ENCODE measurements around the gene PARD3B.

The PARD3B gene

GRCh38 chr2:204853905-204854304 lies 308.6 kb downstream of the PARD3B start:
- no peak for DNase-seq

DNA sequence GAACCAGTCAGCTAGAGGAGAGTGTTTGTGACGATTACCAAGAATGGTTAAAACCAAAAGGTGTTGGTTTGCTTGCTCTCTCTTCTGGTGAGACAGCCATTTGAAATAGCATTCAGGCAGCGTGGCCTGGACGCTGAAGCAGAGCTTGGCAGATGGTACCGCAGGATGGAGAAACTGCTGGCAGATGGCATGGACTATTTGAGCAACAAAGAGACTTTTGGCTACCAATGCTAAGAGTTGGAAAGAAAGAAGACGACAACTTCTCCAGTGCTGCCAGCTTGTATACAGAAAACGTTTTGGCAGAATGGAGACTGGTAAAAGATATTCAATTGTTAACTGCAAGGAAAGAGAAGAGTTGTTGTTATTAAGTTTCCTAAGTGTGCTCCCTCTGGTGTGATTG lies 315.0 kb downstream of the PARD3B start:
- DNase-seq, result peak; percentile 41

DNA sequence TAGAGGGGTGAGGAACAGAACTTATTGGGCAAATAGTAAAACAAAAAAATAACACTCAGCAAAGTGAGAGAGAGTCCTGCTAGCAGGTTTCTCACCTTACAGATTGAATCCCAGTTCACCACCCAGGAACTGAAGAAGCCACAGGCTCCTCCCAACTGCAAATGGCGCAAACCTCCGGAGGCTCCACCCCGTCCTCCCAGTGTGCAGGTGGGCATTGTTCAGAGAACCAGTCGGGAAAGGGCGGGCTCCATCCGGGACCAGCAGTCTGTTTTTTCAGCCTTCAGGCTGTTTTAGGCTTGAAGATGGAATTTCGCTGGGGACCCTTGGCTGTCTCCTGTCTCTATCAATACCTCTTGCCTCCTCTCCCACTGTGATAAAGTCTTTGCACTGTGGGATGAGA lies 317.5 kb downstream of the PARD3B start:
- DNase-seq, result no peak

- DNase-seq, result no peak
Measured at GRCh38 chr2:204863336-204863735, 318.1 kb downstream of the PARD3B start.

DNA sequence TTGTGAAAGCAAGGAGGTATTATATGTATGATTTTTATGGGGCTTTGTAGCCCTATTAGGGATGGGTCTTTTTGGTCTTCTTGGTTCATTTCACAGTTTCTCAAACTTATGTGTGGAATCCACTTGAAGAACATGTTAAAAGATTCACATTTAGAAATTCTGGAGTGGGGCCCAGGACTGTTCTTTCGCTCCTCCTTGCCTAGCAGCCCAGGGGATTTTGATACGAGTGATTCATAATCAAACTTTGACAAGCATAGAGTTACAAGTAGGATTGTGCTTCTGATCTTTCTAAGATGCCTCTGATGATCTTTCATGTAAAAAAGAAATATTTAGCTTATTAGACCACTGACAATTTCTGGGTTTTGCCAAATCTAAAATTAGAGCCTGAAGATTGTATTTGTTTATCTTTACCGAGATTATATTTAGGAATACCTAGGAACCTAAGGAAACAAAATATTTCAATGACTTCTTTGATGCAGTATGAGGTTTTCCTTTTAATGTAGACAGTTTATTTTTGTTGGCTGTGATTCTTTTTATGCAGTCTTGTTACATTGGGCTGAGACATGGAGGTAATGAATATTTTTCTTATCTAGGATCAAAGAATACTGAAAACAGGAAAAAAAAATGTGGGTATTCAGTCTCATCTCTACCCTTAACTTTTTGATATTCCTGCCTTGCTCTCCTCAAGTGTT lies 324.0 kb downstream of the PARD3B start:
- no peak for DNase-seq

- DNase-seq, result no peak
Measured at GRCh38 chr2:204870053-204870452, 324.8 kb downstream of the PARD3B start.

GRCh38 chr2:204871231-204871953 lies 326.1 kb downstream of the PARD3B start:
- peak; percentile 40 for DNase-seq

GRCh38 chr2:204876311-204876710 lies 331.0 kb downstream of the PARD3B start:
- DNase-seq, result no peak

DNA sequence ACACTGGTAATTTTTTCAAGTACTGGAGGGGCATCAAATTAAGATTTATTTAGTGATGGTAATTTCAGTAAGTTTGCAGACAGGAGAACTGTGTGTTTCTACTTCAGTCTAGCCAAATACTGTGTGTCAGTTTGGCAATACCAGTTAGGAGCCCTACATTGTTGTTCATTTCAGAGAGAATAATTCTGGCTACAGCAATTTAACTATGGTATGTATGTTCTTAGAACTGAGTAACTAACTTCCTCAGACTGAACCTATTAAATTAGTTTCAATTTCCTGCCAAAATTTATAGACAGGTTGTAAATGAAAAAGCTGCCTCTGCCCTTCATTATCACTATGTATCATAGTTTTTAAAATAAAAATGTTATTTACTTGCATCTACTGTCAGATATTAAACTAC lies 332.4 kb downstream of the PARD3B start:
- DNase-seq, result no peak

GRCh38 chr2:204880928-204881327 lies 335.7 kb downstream of the PARD3B start:
- DNase-seq, result no peak

DNA sequence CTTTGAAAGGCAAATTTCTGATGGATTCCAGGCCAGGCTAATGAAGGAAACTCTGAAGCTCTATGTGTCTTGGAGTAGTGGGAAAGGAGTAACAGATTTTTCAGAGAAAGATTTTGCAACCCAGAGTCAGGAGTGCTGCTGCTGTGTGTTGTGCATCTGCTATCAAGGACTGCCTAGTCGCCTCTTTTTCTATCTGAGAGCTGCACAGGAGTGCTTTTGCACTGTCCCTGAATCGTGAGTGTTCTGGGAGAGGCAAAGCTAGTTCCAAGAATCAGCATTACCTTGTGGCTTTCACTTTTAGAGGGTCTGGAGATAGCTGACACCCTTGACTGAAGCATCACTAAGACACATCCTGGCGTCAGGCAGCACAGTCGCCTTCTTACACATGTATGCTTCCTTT lies 336.4 kb downstream of the PARD3B start:
- no peak for DNase-seq

GRCh38 chr2:204885747-204886146 lies 340.5 kb downstream of the PARD3B start:
- peak; percentile 6 for DNase-seq

DNA sequence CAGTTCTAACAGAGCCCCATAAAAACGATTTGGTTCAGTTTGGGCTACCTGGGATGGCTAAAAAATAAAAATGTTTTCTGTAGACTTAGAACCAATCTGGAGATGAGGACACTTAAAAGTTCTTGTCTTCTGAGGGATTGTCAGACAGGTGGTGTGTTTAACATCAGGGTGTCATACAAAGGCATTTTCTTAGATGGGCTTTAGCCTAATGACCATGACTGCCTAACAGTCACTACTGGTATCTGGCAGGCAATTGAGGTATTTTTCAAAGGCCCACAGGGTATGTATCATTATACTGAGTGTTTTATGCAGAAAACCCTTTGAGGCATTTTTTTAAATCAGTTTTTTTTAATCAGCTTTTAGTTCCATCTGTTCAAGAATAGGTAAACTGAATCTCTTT lies 341.4 kb downstream of the PARD3B start:
- DNase-seq, result no peak

DNA sequence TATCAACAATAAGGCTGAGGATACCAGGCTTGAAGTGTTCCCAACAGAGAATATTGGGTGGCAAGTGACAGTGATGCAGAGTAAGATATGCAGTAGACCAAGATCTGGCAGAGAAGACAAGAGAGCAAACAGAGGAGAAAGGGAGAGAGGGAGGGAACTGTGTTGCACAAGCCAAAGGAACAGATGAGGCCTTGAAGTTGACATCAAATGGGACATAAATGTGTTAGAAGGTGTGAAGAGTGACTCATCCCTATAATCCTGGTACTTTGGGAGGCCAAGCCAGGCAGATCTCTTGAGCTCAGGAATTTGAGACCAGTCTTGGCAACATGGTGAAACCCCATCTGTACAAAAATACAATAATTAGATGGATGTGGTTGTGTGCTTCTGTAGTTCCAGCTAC lies 342.9 kb downstream of the PARD3B start:
- DNase-seq, result no peak

- DNase-seq, result no peak
Measured at GRCh38 chr2:204890680-204891079, 345.4 kb downstream of the PARD3B start.

DNA sequence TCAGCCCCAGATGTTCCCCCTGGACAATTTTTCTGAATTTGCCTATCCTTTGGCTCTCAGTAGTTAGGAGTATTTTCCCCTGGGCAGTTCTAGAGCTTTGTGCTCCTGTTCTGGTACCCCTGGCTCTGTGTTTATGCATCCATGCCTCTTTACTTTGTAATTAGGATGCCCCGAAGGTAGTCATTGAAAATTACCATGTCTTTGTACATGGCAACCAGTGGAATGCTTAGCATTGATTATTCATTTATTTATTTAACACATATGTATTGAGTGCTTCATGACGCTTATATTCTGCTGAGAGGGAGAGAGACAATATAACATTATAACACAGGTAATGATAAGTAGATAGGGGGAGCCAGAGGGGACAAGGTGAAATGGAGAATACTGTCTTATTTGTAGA lies 346.5 kb downstream of the PARD3B start:
- DNase-seq, result no peak

GRCh38 chr2:204892506-204893255 lies 347.4 kb downstream of the PARD3B start:
- DNase-seq, result no peak

GRCh38 chr2:204896146-204896545 lies 350.9 kb downstream of the PARD3B start:
- DNase-seq, result no peak

DNA sequence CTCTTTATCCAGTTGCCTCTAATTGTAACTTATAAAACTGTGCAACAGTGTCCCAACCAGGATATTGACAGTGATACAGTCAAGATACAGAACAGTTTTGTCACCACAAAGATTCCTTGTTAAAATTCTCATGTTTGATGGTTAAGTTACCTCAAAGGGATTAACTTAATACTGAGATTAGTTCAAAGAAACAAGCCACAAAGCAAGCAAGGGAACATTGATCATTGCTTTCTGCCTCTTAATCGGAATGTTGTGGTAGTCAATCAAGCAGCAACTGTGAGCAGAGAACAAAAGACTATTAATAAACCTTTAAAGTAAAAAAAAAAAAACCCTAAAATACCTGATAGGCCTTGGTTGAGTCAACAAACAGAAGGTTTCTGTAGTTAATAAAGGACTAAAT lies 352.3 kb downstream of the PARD3B start:
- DNase-seq, result no peak

GRCh38 chr2:204898928-204899640 lies 353.8 kb downstream of the PARD3B start:
- no peak for DNase-seq

DNA sequence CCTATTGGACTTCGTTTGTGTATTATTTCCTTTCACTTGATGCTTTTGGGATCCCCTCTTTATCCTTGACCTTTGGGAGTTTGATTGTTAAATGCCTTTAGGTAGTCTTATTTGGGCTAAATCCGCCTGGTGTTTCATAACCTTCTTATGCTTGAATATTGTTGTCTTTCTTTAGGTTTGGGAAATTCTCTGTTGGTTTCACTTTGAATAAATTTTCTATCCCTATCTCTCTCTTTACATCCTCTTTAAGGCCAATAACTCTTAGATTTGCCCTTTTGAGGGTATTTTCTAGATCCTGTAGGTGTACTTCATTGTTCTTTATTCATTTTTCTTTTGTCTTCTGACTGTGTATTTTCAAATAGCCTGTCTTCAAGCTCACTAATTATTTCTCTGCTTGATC lies 354.7 kb downstream of the PARD3B start:
- no peak for DNase-seq

GRCh38 chr2:204900487-204900886 lies 355.2 kb downstream of the PARD3B start:
- peak; percentile 58 for DNase-seq

GRCh38 chr2:204900910-204901309 lies 355.6 kb downstream of the PARD3B start:
- DNase-seq, result peak; percentile 74

Data from NCI-H69 (cell line).